HG03196 (cell line): ENCODE results near the gene CORO2B.

Source experiments
- ATAC-seq: cut with Tn5 transposase; IDR thresholded peaks from one replicate; pipeline ENCODE4 v1.9.1; 2021; ENCODE audit not compliant: unreplicated experiment

CORO2B gene

DNA sequence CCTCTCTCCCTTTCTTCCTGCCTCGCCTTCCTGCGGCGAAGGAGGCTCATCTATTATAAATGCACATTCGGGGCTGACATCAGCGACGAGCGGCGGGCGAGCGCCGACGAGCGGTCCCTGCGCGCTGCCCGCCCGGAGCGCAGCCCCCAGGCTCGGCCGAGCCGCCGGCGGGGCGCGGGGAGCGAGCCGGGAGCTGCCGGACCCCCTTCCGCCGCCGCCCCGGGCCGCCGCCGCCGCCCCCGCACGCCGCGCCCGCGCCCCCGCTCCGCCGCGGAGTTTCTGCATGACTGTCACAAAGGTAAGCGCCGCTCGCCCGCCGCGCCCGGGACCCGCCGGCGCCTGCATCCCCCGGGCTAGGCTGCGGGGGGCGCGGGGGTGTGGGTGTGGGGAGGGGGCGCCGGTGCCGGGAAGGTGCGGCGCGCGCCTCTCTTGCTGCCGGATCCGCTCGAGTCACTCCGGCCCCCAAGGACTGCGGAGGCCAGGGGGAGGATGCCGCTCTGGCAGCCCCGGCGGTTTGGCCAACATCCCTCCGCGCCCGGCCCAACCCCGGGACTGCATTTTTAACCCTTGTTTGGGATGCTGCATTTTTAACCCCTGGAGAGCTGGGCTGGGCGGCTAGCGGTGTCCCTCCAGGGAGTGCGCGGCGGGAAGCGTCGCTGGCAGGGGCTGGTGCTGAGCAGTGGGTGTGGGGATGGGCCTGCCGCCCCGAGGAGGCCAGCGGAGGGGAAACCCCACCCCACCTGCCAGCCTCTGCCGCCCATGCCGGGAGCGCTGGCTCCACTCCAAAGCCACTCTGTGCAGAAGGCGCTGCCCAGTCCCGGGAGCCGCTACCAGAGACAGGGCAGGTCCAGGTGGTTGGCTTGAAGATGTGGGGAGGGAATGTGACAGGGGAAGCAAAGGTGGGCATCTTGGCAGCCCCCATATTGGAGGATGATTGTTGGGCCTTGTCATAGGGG lies at the start of gene CORO2B:
TSS of gene CORO2B (plus strand) at position 14 of the 956 bp plus-strand sequence. CDS start at position 284, 270 bp downstream.
- no peak for ATAC-seq

- ATAC-seq = no peak
Measured at GRCh38 chr15:68531387-68532179, 47.2 kb upstream of the CORO2B start.

GRCh38 chr15:68536331-68537095 lies 42.3 kb upstream of the CORO2B start:
- ATAC-seq = no peak

GRCh38 chr15:68537097-68537496 lies 41.7 kb upstream of the CORO2B start:
- ATAC-seq = no peak

- no peak for ATAC-seq
Measured at GRCh38 chr15:68537506-68537905, 41.3 kb upstream of the CORO2B start.

GRCh38 chr15:68538311-68538710 lies 40.5 kb upstream of the CORO2B start:
- ATAC-seq = no peak

DNA sequence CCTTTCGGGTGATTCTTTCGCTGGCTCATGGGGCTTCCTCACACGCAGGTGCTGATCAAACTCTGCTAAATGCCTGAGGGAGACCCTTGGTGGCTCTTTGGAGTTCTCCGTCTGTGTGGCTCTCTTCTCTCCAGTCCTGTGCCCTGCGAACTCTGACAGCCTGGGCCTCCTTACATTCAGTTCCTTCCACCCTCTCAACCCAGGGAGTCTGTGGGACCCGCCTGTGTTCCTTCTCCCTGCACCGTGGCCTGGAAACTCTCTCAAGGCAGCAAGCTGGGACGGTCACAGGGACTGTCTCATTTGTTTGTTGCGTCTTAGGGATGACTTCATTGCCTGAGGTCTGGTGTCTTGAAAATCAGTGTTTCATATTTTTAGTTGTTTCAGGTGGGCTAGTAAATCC lies 37.0 kb upstream of the CORO2B start:
- ATAC-seq = no peak

DNA sequence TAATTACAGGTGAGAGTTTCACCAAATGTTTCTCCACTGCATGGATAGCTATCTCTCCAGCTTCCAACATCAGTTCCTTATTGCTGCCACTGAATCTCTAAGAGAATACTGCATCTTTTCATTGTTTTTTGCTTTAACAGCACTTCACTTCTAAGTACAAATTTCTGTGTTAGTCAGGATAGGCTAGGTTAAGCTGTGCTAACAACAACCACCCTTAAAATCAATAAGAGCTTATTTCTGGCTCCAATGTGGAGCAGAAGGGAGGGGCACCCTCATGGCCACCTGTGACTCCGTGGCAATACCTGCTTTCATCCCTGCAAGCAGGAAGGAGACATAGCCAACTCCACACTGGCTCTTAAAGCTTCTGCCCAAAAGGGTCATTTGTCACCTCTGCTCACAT lies 36.4 kb upstream of the CORO2B start:
- no peak for ATAC-seq

DNA sequence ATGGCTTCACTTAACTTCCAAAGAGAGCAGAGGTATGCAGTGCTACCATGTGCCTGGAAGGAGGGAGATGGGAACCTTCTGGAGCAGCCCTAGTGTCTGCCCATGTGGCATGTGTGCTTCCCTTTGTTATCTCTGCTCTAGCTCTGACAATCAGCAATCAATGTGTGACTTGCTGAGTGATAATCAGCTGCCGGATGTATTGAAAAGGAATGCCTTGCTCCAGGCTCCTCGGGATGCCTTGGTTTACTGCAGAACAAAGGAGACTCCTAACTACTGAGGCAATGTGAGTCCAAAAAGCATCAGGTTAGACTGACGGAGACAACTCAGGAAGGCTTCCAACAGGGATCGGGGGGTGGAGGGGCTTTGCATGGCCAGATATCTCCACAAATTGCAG lies 36.0 kb upstream of the CORO2B start:
- no peak for ATAC-seq

GRCh38 chr15:68543165-68544008 lies 35.4 kb upstream of the CORO2B start:
- ATAC-seq = no peak

- no peak for ATAC-seq
Measured at GRCh38 chr15:68546318-68546717, 32.5 kb upstream of the CORO2B start.

GRCh38 chr15:68548364-68548763 lies 30.4 kb upstream of the CORO2B start:
- no peak for ATAC-seq

DNA sequence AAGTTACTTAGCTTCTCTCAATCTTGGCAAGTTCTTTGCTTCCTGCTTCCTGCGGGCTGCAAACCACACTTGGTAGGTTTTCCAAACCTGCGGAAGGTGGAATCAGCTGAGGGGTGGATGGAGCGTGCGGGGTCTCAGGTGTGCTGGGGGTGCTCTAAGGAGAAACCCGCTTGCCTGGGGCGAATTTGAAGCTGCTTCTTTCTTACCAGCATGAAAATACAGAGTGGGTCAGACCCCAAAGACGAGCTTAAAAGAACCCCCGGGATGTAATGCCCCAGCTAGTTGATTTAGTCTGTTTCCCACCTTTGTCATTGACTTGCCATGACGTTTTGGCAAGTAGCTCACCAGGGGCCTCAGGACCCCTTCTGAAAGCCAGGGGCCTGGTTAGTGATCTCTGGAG lies 28.8 kb upstream of the CORO2B start:
- ATAC-seq = no peak

DNA sequence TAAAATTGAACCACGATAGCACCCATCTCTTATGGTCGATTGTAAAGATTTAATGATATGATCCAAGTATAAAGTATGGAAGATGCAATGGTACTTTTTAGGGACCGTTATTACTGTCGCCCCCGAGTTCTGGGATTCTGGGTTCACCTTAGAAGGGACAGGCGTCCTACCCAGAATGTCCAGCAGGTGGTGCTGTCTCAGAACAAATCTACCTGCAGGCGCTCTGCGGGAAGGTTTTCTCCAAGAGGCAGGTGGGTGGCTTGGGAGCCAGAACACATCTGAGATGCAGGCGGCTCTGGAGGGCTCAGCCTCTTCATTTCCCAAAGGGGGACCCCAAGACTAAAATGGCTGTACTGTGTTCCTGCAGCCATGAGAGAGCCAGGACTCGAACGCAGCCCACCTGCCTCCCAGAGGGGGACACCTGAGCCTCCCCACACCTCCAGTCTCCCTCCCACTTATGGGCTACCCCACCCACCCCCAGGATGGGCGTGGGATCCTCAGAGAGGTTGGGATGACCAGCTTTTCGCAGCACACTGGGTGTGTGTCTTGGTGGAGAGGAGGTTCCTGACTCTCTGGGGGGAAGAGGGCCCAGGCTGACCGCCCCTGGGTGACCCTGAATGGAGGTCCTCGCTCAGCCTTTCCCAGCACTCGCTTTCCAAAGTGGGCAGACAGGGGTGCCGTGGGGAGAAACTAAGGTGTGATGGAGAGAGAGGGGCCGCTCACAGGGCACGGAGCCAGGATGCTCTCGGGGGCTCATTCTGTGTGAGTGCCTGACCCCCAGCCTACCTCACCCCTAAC lies 28.1 kb upstream of the CORO2B start:
- no peak for ATAC-seq

DNA sequence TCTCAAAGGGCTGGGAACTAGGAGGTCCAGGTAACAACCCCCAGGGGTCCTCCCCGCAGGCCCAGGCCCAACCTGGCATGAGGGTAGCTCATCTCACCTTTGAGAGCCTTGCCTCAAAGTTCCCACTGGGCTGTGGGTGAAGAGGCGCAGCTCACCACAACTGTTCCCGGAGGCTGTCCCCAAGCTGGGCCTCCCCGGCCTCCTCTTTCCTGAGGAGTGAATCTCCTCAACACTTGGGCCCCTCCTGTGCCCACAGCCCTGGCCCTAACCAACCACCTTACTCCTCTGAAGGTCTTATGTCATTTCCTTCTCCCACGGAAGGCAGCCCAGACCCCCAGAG lies 27.5 kb upstream of the CORO2B start:
- no peak for ATAC-seq

DNA sequence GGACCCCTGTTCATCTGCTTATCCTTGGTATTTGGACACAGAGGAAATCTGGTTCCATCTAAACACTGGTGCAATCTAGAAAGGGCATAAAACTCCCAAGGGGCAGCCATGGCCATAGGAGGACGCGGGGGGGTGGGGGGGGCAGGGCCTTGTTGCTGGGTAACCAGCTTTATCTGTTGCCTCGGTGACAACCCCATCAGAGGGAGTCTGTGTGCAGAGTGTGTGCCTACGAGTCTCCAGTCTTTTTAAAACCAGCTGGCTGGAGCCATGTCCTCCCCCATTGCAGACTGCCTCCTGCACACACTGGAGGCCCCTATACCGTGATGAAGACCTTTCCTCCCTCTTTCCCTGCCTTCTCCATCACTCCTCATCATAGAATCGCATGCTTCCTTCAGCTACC lies 26.4 kb upstream of the CORO2B start:
- ATAC-seq = no peak

GRCh38 chr15:68552773-68553172 lies 26.0 kb upstream of the CORO2B start:
- ATAC-seq = no peak

GRCh38 chr15:68553314-68553993 lies 25.3 kb upstream of the CORO2B start:
- no peak for ATAC-seq
